GM23338 (cell line): ENCODE results near the gene AFF3.

Experiments used
- EZH2 ChIP-seq: fragments of 200-600 bp; sonication (generic); IDR thresholded peaks from one replicate; pipeline ENCODE4 v1.8.0; 2017; ENCODE audit warnings: antibody characterized with exemption, mild to moderate bottlenecking, low read depth; ENCODE audit not compliant: unreplicated experiment
- EZH2phosphoT487 ChIP-seq: fragments of 200-600 bp; sonication (generic); IDR thresholded peaks from one replicate; pipeline ENCODE4 v1.8.1; 2018; ENCODE audit warnings: antibody characterized with exemption; ENCODE audit not compliant: unreplicated experiment

DNA sequence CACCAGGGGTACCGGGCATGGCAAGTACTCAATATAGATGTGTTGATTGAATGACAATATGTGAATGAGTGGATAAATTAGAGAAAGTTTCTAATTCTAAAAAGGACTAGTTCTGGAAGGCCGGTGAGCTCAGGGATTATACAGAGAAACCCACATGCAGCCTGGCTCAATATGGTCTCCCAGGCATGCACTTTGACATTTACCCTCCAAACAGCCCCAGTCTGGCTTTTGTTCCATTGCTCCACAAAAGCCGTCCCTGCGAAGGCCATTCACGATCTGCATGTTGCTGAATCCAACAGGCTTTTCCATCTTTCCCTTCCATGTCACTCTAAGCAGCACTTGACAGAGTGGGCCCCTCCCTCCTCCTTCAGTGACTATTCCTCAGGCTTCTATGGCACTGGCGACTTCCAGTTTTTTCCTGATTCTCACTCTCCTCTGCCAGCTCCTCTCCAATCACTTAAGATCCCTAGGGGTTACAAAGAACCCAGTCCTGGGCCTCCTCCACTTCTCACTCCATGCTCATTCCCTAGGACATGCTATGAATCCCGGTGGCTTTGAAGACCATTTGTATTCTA, 266.7 kb downstream of the AFF3 start:
- TF ChIP-seq EZH2phosphoT487 (no peak), EZH2 (no peak)
